Measurements from ENCODE around the gene QRFPR. TPM values are rescaled to one million over a fixed set of nuclear protein-coding genes. Genes with fewer than 3 reads are reported as not detected.
A peak's percentile ranks its signal among the peaks of the same experiment; 100 is the strongest.

QRFPR gene
- total RNA-seq, 1 experiment from 2014 or later, result 0.63 TPM

- H4K8ac ChIP-seq (replicated peaks; ENCODE audit: insufficient read length, low read depth, low read length), result no peak overlapping the region
- no peak overlapping the region for H3K4me2 ChIP-seq (ENCODE audit: insufficient read depth, insufficient read length, low read length)
- no peak overlapping the region for H3K23ac ChIP-seq (ENCODE audit: insufficient read length, low read depth, low read length)
- no peak overlapping the region for H2BK120ac ChIP-seq (ENCODE audit: low read depth, low read length, poor library complexity, severe bottlenecking)
- no peaks in the 10 kb centered on the region for H3K79me1 ChIP-seq (ENCODE audit: insufficient read depth, low read depth, low read length, poor library complexity, severe bottlenecking)
- H3T11ph ChIP-seq (ENCODE audit: low read length), result no peak overlapping the region
- H3K23me2 ChIP-seq (ENCODE audit: insufficient read length, low read depth, low read length, poor library complexity, severe bottlenecking), result no peaks in the 10 kb centered on the region
- H3K4me1 ChIP-seq (ENCODE audit: insufficient read depth, low read length), result no peaks in the 10 kb centered on the region; the same call in 1 of the 2 replicates
- no peak overlapping the region for H2BK15ac ChIP-seq (ENCODE audit: low read depth, low read length)
- H3K27ac ChIP-seq (ENCODE audit: insufficient read length, low read depth, low read length), result no peak overlapping the region
- H3K4me1 Mint-ChIP-seq, result peaks cover 5 to 6% of the 10 kb centered on the region in 2 experiments
- H2BK12ac ChIP-seq (ENCODE audit: insufficient read length, low read depth, low read length), result no peak overlapping the region
- no CpG with 5 or more reads among the region's 2 CpGs for WGBS (ENCODE audit: extremely low coverage, insufficient read length, low lambda C conversion rate)
- DNase-seq, result no peak
- H3K4me3 Mint-ChIP-seq, result no peak overlapping the region
- H3K4ac ChIP-seq (ENCODE audit: low read depth, low read length), result no peak overlapping the region
- H3K36me3 Mint-ChIP-seq (ENCODE audit: insufficient read depth in 1 of 3, low read depth in 3 of 3), result no peaks in the 10 kb centered on the region
- no peak overlapping the region for H2AK5ac ChIP-seq (ENCODE audit: insufficient read length, low read length)
- H3K56ac ChIP-seq (ENCODE audit: insufficient read length, low read depth, low read length), result no peak overlapping the region
- H2BK20ac ChIP-seq (ENCODE audit: low read depth, low read length, poor library complexity, severe bottlenecking), result no peak overlapping the region
- H3K9ac ChIP-seq (ENCODE audit: extremely low read depth, insufficient read length, low read length), result no peak overlapping the region
- H4K20me1 ChIP-seq (ENCODE audit: control insufficient read depth, insufficient read depth, insufficient read length), result no peaks in the 10 kb centered on the region
- no peak overlapping the region for H3K14ac ChIP-seq (ENCODE audit: insufficient read depth, low read length)
- H3K79me2 ChIP-seq (ENCODE audit: insufficient read depth, low read length), result no peaks in the 10 kb centered on the region
- H3K27me3 Mint-ChIP-seq (ENCODE audit: low read depth), result no peaks in the 10 kb centered on the region
- H4K91ac ChIP-seq (ENCODE audit: insufficient read length, low read depth, low read length), result no peak overlapping the region
- H3K9me3 ChIP-seq (ENCODE audit: control insufficient read depth, low read depth, low read length), result no peaks in the 10 kb centered on the region
- TF ChIP-seq CTCF (conservative IDR thresholded peaks at IDR 0.05), result no peak
- H3K18ac ChIP-seq (ENCODE audit: insufficient read length, low read depth, low read length), result no peak overlapping the region
- peak overlapping the region in 1 of 3 experiments; percentile 51; a peak in 1 of 7 replicates for H3K27ac Mint-ChIP-seq
- no peaks in the 10 kb centered on the region for H3K9me3 Mint-ChIP-seq
- no peaks in the 10 kb centered on the region for H3K27me3 ChIP-seq (ENCODE audit: insufficient read depth, low read length)
- H4K5ac ChIP-seq (ENCODE audit: insufficient read length, low read depth, low read length), result no peak overlapping the region
- H2BK5ac ChIP-seq (ENCODE audit: insufficient read length, low read length), result no peak overlapping the region
- H2AFZ ChIP-seq (ENCODE audit: low read length), result no peak overlapping the region
Observed at GRCh38 chr4:121339307-121339706, 41.5 kb downstream of the QRFPR start.

All from H9 (cell line).